ENCODE measurements around the gene AMD1.
"Not testable (repeated sequence)": the region's sequence is repeated elsewhere in the genome, so short reads cannot be mapped to it uniquely, and the experiment has no call there.

Gene AMD1

DNA sequence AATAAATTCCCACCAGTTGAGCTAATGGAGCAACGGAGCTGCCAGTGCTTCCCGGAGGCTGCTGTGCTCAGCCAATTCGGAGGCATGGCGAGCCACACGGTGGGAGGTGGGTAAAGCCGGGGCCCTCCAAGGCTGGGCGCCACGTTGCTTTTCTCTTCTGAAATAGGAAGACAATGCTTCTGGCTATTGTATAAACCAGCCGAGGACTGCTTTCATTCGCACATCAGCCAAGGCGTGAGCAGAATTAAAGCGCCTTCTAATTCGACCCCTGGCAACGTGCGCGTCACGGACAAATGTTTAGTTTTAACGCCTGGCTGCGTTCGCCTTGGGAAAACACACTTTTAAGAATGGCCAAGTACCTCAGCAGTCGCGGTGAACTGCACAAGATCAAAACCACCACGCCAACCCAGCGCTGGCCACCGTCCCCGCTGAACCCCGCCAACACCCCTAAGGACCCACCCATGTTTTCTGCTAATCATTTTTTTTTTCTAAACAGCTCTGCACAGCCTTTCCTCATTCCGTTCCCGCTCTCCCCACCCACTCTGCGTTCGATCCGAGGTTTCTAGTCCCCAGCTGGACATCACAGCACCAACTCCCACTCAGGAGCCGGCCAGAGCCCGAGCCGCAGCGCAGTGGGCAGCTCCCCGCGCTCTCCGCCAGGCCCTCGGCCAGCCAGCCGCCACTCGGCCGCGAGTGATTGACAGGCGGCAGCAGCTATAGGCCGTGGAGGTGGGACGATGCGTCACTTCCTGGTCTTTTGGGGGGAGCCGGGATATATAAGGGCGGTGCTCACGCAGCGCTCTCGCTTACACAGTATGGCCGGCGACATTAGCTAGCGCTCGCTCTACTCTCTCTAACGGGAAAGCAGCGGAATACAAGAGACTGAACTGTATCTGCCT, at the start of gene AMD1:
AMD1 (plus strand) TSS at position 805 of the 899 bp plus-strand sequence. CDS start 321 bp downstream, outside the sequence.
- peak; percentile 98 for DNase-seq

DNA sequence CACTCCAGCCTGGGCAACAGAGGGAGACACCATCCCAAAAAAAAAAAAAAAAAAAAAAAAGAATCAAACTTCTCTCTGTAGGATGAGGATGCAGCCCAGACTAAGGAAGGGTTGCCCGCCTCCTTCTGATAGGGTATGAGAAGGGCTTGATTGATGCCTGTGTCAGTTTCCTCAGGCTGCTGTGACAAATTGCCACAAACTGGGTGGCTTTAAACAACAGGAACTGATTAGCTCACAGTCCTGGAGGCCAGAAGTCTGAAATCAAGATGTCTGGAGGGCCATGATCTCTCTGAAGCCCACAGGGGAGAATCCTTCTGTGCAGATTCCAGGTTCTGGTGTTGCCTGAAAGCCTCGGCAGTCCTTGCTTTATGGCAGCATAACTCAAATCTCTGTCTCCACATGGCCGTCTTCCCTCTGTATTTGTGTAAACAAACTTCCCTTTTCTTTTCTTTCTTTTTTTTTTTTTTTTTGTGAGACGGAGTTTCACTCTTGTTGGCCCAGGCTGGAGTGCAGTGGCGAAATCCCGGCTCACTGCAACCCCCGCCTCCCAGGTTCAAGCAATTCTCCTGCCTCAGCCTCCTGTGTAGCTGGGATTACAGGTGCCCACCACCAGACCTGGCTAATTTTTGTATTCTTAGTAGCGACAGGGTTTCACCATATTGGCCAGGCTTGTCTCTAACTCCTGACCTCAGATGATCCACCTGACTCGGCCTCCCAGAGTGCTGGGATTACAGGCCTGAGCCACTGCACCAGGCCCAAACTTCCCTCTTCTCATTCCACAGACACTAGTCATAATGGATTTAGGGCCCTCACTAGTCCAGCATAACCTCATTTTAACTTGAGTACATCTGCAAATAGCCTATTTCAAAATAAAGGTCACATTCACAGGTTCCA, 48.1 kb upstream of the AMD1 start:
- no peak for DNase-seq

DNA sequence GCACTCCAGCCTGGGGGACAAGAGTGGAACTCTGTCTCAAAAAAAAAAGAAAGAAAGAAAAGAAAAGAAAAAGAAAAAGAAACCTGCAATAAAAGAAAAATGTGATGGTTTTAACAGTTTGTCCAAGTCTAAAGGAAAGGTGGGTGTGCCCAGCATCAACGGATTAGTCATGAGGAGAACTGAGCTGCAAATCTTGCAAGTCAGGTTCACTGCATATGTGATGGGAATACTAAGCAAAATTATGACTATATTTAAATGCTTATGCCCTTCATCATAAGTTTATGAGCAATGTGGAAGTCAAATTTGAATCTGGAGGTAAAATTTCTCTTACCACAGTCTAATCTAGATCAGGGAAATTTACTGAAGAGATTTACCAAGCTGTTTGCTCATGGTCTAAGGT, 46.2 kb upstream of the AMD1 start:
- DNase-seq = no peak

DNA sequence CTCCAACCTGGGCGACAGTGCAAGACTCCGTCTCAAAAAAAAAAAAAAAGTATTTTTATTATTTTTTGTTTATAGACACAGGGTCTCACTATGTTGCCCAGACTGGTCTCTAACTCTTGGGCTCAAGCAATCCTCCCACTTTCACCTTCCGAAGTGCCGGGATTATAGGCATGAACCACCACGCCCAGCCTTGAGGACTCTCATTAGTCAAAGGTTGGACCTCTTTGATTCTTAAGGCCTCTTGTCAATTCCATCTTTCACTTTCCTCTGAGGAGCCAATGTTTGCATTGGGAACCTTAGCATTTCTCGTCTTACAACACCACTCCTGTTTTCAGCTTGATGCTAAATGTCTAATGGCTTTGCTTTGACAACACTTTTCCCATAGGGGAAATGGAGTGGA, 43.2 kb upstream of the AMD1 start:
- no peak for DNase-seq

DNA sequence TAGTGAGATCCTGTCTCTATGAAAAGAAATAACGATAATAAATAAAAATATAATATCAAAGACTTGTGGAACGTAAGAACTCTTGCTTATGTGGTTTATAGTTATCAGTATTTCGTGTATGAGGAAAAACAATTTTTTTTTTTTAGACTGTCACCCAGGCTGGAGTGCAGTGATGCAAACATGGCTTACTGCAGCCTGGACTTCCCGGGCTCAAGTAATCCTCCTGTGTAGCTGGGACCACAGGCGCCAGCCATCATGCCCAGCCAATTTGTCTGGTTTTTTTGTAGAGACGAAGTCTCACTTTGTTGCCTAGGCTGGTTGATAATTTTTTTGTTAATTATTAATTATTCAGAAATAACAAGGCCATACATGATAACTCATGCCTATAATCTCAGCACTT, 40.8 kb upstream of the AMD1 start:
- no peak for DNase-seq

DNA sequence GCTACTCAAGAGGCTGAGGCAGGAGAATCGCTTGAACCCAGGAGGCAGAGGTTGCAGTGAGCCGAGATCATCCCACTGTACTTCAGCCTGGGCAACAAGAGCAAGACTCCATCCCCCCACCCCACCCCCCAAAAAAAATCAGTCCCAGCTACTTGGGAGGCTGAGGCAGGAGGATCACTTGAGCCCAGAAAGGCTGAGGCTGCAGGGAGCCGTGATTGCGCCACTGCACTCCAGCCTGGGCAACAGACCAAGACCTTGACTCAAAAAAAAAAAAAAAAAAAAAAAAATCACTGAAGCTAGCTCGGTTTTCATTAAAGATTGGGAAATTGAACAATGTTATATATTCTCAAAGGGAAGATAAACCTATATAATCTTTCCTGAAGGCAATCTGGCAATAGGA, 38.8 kb upstream of the AMD1 start:
- DNase-seq = not testable (repeated sequence)

DNA sequence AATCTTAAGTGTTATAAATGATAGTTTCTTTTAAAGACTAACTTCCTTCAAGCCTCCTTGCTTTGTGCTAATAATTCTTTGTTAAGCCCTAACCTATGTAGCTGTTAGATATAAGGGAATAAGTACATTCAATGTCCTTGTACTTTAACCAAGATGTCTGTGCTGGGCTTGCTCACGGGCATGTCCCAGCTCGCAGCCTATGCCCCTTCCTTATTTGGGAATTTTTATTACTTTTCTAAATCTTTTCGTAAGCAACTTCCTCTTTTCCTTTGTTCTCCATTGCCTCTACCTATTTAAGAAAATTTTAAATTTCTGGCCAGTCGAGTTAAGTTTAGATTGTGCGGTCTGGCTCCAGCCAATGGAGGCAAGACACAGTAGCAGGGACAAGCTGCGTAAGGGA, 33.3 kb upstream of the AMD1 start:
- DNase-seq = no peak

DNA sequence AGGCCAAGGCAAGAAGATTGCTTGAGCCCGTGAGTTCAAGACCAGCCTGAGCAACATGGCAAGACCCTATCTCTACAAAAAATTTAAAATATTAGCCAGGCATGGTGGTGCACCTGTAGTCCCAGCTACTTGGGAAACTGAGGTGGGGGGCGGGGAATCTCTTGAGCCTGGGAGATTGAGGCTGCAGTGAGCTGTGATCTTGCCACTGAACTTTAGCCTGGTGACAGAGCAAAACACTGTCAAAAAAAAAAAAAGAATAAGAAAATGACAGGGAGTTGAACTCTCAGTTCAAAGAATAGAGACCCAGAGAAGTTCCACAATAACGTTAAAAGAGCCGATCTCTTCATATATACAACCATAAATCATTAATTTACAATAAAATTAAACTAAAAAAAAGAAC, 24.8 kb upstream of the AMD1 start:
- DNase-seq = no peak

DNA sequence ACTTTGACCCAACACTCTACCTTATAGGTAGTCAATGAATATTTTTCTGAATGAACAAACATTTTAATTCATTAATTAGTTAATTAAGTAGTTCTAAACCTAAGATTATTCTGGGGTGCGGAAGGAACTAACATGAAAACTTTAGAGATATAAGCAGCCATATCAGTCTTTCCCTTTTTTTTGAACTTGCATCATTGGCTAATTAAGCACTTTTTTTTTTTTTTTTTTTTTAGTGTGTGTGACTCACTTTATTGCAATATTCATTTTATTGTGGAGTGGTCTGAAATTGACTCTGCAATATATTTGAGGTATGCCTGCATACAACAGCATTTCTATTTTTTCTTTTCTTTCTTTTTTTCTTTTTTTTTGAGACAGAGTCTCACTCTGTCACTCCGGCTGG, 21.8 kb upstream of the AMD1 start:
- no peak for DNase-seq

DNA sequence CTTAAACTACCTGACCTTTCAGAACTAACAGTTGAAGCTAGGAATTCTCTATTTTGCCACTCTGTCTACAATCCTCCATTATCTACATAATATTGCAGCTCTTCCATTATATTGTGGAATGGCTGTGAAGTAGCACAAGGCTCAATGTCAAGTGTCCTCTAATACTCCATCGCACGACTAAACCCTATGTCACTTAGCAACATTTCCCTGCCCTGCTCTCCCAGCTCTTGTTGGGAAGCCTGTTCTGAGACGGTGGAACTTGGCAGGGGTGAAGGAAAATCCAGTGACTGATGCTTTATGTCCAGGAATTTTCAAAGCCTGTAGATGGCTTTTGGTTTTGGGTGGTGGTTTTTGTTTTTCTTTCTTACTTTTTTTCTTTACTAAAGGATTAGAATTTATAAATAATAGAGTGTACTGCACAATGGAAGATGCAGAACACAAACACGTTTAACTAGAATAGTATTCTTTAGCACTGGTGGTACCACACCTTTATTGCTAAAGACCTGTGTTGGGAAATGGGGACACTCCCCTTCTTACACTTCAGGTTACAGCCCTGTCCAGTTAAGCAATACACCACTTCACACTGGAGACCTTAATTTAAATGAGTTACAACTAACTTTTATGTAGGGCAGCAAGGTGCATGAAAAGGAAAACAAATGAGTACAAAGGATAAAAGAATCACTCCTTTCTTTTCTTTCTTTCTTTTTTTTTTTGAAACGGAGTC, 20.7 kb upstream of the AMD1 start:
- DNase-seq = no peak

DNA sequence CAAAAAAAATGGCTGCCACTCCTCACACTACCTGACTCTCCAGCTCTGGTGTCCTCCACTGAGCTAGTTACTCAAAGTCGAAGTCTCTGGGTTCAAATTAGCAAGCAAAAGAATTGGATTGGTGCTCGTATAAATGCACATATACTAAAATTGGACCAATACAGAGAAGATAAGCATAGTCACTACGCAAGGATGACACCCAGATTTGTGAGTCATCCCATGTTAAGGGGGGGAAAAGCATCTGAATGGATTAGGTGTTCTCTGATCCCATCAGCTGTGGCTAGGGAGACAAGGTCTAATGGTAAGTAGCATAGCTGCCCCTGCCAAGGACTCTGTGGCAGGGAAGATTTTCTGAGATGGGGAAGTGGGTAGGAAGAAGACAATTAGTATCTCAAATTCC, 18.3 kb upstream of the AMD1 start:
- no peak for DNase-seq

DNA sequence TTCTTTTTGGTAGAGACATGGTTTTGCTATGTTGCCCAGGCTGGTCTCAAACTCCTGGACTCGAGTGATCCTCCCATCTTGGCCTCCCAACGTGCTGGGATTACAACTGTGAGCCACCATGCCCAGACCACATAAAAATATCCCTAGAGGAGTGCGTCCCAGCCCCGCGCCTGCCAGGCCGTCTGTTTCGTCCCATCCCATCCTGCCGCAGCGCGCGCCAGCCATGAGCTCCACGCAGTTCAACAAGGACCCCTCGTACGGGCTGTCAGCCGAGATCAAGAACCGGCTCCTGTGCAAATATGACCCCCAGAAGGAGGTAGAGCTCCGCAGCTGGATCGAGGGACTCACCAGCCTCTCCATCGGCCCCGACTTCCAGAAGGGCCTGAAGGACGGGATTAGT, 16.6 kb upstream of the AMD1 start:
- no peak for DNase-seq

DNA sequence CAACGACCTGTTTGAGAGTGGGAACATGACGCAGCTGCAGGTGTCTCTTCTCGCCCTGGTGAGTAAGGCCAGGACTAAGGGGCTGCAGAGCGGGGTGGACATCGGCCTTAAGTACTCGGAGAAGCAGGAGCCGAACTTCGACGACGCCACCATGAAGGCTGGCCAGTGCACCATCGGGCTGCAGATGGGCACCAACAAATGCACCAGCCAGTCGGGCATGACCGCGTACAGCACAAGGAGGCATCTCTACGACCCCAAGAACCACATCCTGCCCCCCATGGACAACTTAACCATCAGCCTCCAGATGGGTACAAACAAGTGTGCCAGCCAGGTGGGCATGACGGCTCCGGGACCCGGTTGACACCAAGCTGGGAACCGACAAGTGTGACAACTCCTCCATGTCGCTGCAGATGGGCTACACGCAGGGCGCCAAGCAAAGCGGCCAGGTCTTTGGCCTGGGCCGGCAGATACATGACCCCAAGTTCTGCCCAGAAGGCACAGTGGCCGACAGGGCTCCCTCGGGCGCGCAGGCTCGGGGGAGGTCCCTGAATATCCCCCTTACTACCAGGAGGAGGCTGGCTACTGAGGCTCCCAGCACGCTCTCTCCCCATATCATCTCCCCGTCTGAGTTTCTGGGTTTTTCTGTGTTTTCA, 15.9 kb upstream of the AMD1 start:
- no peak for DNase-seq

DNA sequence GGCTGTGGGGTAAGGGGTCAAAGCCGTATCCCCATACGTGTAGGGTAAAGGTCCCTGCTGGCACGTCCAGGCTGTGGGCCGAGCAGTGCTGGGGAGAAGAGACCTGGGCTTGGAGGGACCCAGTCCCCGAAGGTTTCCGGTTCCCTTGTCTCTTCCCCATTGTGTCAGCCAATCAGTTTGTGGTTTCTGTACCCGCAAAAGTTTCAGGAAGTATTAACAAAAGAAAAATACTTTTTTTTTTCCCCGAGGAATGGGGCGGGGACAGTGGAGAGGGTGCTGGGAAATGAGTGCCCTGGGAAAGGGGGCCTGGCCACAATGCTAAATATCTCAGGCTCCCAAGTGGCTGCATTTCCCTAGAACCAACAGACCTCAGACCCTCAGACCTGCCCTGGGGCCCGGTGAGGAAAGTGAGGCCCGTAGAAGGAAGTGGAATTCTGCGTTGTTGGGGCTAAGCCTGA, 15.2 kb upstream of the AMD1 start:
- DNase-seq = no peak

DNA sequence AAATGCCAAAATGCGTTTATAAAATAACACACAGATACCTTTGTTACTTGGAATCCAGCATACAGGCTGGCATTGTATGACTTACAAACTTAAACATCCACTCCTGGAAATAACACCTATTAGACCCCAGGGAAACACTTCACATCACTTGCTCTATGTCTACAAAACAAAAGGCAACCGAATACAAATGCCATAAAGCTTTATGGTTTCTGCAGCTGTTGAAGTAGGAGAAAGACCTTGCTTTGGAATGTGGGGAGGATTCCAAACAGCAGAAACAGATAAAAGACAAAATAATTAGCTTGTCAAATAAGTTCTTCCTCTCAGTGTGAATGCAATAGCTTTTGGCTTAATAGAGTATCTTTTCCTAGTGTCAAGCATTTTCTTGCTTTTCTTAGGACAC, 9.8 kb upstream of the AMD1 start:
- DNase-seq = no peak

DNA sequence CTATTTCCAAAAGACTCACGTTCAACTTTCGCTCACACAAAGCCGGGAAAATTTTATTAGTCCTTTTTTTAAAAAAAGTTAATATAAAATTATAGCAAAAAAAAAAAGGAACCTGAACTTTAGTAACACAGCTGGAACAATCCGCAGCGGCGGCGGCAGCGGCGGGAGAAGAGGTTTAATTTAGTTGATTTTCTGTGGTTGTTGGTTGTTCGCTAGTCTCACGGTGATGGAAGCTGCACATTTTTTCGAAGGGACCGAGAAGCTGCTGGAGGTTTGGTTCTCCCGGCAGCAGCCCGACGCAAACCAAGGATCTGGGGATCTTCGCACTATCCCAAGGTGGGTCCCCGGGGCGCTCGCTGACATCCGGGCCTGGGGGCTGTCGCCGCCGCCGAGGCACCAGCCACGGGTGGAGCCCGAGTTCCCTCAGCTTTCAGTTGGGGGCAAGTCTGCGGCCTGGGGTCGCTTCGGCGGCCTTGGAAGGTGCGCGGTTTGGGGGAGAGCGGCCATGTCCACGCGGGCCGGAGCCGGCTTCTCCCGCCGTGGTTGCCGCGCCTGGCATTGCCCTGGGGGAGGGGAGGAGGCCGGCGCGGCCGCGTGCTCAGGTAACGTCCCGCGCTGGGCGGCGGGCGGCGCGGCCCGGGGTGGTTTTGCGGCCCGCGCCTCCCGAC, 429 bp downstream of the AMD1 start:
- peak; percentile 68 for DNase-seq

DNA sequence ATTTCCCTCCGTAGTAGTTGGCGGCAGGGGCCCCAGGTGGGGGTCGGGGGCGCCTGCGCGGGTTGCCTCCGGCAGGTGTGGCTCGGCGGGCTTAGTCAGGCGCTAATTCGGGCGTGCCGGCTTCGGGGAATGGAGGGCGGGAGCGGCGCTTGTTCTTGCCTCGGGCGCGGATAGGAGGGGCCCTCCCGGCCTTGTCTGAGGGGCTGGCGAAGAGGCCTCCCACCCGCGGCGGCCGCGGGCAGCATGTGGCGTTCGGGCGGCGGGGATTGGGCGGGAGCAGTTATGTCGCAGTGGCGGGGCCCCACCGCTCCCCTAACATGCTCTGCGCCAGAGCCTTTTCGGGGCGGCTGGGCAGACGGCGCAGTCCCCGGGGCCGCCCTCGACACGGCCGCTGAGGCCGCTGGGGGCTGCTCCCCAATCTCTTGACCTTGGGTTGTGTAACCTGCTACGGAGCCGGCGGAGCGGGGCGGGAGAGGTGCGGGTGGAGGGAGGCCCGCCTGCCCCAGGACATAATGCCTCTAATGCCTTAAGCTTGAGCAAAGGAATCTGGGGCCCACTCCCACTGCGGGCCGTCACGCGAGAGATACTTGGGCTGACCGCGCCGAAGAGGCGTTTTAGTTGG, 1.1 kb downstream of the AMD1 start:
- DNase-seq = no peak

DNA sequence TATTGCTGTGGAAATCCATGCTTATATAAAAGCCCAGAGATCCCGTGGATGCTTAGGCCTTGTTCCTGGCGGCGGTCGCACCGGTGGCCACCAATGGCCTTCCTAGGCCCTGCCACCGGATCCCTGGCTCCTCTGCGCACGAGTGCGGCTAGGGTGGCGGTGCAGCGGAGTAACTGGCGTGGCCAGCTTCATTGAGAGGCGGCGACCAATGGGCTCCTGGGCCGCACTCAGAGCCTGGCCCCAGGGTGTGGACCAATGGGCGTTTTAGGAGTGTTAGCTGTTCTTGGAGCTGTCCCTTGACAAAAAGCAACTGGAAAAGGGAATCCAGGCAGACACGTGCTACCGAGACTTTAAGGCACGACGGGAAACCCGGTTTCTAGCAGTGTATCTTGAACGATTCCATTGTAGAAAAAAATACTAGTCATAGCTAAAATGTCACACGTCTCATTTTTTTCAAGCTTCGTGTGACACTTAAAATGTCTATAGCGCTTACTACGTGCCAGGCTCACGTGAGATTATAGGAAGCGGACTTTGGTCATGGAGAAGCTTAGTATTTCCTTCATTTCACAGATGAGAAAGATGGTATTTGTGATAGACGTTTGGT, 1.7 kb downstream of the AMD1 start:
- peak; percentile 84 for DNase-seq

DNA sequence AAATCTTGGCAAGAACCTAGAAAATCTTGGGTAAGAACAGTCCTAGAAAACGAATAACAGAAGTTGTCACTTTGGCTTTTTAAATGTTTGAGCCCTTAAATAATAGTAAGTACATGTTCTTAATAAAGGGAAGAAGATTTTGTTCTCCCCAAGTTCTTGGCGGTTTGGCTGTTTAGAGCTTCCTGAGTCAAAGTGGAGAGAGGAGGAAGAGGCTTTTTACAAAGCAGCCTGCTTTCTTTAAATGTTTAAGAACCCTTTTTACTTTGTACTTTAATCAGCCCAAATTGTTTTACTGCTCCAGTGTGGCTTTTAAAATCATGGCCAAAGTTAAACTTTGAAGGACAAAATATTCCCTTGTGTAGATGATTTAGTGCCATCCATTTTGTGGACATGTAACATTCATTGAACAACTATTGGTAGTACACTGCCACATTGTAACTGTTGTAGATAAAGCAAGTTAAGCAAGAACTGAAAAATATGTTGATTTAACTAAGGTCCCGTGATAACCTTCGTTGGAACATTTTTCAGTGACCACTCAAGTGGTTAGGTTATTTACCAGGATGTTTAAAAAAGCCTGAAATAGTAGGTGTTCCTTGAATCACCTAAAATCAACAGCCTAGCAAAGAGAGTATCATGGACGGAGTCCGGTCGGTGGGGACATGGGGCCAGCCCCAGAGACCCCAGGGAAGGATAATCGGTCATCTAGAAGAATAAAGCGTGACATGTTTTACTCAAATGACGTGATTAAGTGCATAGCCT, 2.4 kb downstream of the AMD1 start:
- DNase-seq = no peak

DNA sequence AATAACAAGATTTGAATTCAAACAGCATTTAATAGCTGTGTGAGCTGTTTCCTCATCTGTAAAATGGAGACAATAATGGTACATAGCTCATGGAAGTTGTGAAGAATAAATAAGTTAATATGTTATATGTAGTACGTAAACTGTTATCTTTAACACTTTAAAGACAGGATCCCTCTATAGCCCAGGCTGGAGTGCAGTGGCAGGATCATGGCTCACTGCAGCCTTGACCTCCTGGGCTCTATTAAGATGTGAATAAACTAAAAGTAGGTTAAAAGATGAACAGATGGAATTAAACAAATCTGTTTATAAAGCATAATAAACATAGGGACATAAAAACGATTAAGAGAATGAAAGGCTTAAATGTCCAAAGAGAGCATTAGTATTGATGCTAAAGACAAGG, 3.0 kb downstream of the AMD1 start:
- no peak for DNase-seq

All from left hindlimb (tissue), 1 donor.